ENCODE measurements around the gene NANS. TPM values are rescaled to one million over a fixed set of nuclear protein-coding genes. Genes with fewer than 3 reads are reported as not detected.
A peak's percentile ranks its signal among the peaks of the same experiment; 100 is the strongest.

The NANS gene
- total RNA-seq, 1 experiment from 2014 or later, result 73.1 TPM

- no peak for DNase-seq (ENCODE audit: low read depth)
These were observed 17.6 kb upstream of the NANS start for GRCh38 chr9:98038958-98039357.

- no peak for DNase-seq (ENCODE audit: low read depth)
These were observed 16.9 kb upstream of the NANS start for GRCh38 chr9:98039607-98040017.

- no peak for DNase-seq (ENCODE audit: low read depth)
These were observed 16.3 kb upstream of the NANS start for GRCh38 chr9:98040212-98040611.

- DNase-seq (ENCODE audit: low read depth), result no peak
These were observed 12.6 kb upstream of the NANS start for GRCh38 chr9:98043915-98044314.

GRCh38 chr9:98045234-98046179 is 11.0 kb upstream of the NANS start:
- peak; percentile 71 for DNase-seq (ENCODE audit: low read depth)

- DNase-seq (ENCODE audit: low read depth), result no peak
These were observed 10.4 kb upstream of the NANS start for GRCh38 chr9:98046180-98046543.

GRCh38 chr9:98047002-98047401 is 9.5 kb upstream of the NANS start:
- DNase-seq (ENCODE audit: low read depth), result no peak

GRCh38 chr9:98049288-98050072 is 7.1 kb upstream of the NANS start:
- DNase-seq (ENCODE audit: low read depth), result no peak

GRCh38 chr9:98050351-98050750 is 6.2 kb upstream of the NANS start:
- DNase-seq (ENCODE audit: low read depth), result no peak

- no peak for DNase-seq (ENCODE audit: low read depth)
These were observed 2.1 kb upstream of the NANS start for GRCh38 chr9:98054376-98054951.

- no peak for DNase-seq (ENCODE audit: low read depth)
These were observed 737 bp downstream of the NANS start for GRCh38 chr9:98057138-98057799.

GRCh38 chr9:98062161-98062560 is 5.6 kb downstream of the NANS start:
- DNase-seq (ENCODE audit: low read depth), result no peak

GRCh38 chr9:98064623-98065392 is 8.3 kb downstream of the NANS start:
- peak; percentile 15 for DNase-seq (ENCODE audit: low read depth)

GRCh38 chr9:98066235-98066634 is 9.7 kb downstream of the NANS start:
- DNase-seq (ENCODE audit: low read depth), result no peak

- DNase-seq (ENCODE audit: low read depth), result no peak
These were observed 10.7 kb downstream of the NANS start for GRCh38 chr9:98067184-98067583.

GRCh38 chr9:98069551-98069950 is 13.0 kb downstream of the NANS start:
- DNase-seq (ENCODE audit: low read depth), result no peak

GRCh38 chr9:98070704-98071103 is 14.2 kb downstream of the NANS start:
- no peak for DNase-seq (ENCODE audit: low read depth)

GRCh38 chr9:98071737-98072136 is 15.2 kb downstream of the NANS start:
- no peak for DNase-seq (ENCODE audit: low read depth)

GRCh38 chr9:98074115-98074990 is 17.8 kb downstream of the NANS start:
- DNase-seq (ENCODE audit: low read depth), result peak; percentile 37

GRCh38 chr9:98075332-98075805 is 18.8 kb downstream of the NANS start:
- peak; percentile 52 for DNase-seq (ENCODE audit: low read depth)
